HUDEP-2 (cell line): ENCODE data around the gene MSX2.
"Not testable (repeated sequence)": the region's sequence is repeated elsewhere in the genome, so short reads cannot be mapped to it uniquely, and the experiment has no call there.

Experiments
- DNase-seq, 76 experiments: peaks; one replicate each; lab custom pipeline; 2025; ENCODE audit not compliant: unreplicated experiment in 76 of 76; lab: John Stamatoyannopoulos, UW

The MSX2 gene

GRCh38 chr5:174732036-174733020 is 7.9 kb downstream of the MSX2 start:
- DNase-seq, result no peak

GRCh38 chr5:174733091-174733690 is 8.8 kb downstream of the MSX2 start:
- DNase-seq, result no peak

GRCh38 chr5:174733836-174734235 is 9.5 kb downstream of the MSX2 start:
- no peak for DNase-seq

GRCh38 chr5:174734571-174735497 is 10.5 kb downstream of the MSX2 start:
- no peak for DNase-seq

- peak in 3 of 76 experiments; percentile 0 to 2 (median 0) for DNase-seq
Measured at GRCh38 chr5:174735498-174736330, 11.3 kb downstream of the MSX2 start.

- no peak for DNase-seq
Measured at GRCh38 chr5:174736331-174736721, 11.9 kb downstream of the MSX2 start.

- no peak for DNase-seq
Measured at GRCh38 chr5:174736777-174737176, 12.4 kb downstream of the MSX2 start.

- DNase-seq, result no peak
Measured at GRCh38 chr5:174737330-174737729, 12.9 kb downstream of the MSX2 start.

- DNase-seq, result no peak
Measured at GRCh38 chr5:174741352-174741751, 17.0 kb downstream of the MSX2 start.

- DNase-seq, result no peak
Measured at GRCh38 chr5:174744896-174745295, 20.5 kb downstream of the MSX2 start.

GRCh38 chr5:174745590-174746103 is 21.3 kb downstream of the MSX2 start:
- DNase-seq, result no peak

- DNase-seq, result no peak
Measured at GRCh38 chr5:174750711-174751110, 26.3 kb downstream of the MSX2 start.

- DNase-seq, result no peak
Measured at GRCh38 chr5:174751154-174752000, 27.0 kb downstream of the MSX2 start.

GRCh38 chr5:174752121-174752520 is 27.7 kb downstream of the MSX2 start:
- DNase-seq, result no peak

- no peak for DNase-seq
Measured at GRCh38 chr5:174755106-174755505, 30.7 kb downstream of the MSX2 start.

GRCh38 chr5:174759091-174759490 is 34.7 kb downstream of the MSX2 start:
- no peak for DNase-seq

GRCh38 chr5:174760721-174761120 is 36.3 kb downstream of the MSX2 start:
- DNase-seq, result no peak

- not testable (repeated sequence) for DNase-seq
Measured at GRCh38 chr5:174761341-174761740, 37.0 kb downstream of the MSX2 start.

GRCh38 chr5:174764309-174764708 is 39.9 kb downstream of the MSX2 start:
- DNase-seq, result no peak
